ENCODE data around the gene CAPN10. TPM values are rescaled to one million over a fixed set of nuclear protein-coding genes. Genes with fewer than 3 reads are reported as not detected.

Gene CAPN10
- total RNA-seq, 1 experiment from 2014 or later, result 37.6 TPM

DNA sequence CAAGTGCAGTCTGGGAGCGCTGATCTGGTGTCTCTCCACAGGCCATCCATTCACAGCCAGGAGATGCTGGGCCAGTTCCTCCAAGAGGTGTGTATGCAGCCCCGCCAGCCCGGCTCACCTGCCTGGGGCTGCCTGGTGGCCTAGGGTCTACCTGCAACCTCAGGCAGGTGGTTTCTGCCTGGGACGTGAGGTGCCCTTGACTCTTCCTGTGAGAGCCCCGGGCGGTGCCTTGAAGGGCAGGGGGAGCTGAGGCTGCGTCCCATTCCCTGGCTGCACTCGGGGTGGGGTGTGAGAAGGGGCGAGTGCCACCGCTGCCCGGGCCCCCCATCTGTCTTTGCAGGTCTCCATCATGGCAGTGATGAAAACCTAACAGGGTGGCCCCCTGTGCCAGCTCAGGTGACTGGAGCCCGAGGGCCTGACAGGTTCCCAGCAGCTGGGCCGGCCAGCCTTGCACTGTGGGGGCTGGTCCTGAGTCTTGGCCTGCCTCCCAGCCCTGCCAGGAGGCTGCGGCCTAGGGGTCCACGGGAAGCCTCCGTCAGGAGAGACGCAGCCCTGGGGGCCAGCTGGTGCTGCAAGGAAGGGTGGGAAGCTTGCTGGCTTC, 11.9 kb downstream of the CAPN10 start:
- in situ Hi-C loops (cut with HindIII; ENCODE audit: low sequenced_read_pairs), result no loop called here
- no peak for DNase-seq (ENCODE audit: low spot score)

DNA sequence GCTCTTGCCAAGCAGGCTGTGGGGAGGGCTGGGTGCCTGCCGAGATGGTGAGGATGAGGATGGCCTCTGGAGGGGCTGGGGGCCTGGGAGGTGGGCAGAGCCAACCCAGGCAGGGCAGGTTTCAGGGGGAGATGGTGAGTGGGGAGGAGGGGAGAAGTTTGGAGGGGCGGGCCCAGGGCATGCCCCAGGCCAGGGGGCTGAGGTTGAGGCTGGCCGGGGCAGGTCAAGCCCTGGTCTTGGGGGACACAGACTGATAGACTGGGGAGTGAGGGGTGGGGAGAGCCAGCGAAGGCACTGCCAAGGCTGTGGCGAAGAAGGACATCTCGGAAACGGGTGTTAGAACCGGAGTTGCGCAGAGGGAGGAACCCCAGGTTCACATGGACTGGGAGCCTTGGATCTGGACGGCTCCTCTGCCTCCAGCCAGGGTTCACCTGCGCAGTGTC, 12.6 kb downstream of the CAPN10 start:
- in situ Hi-C loops (cut with HindIII; ENCODE audit: low sequenced_read_pairs), result no loop called here
- no peak for DNase-seq (ENCODE audit: low spot score)

DNA sequence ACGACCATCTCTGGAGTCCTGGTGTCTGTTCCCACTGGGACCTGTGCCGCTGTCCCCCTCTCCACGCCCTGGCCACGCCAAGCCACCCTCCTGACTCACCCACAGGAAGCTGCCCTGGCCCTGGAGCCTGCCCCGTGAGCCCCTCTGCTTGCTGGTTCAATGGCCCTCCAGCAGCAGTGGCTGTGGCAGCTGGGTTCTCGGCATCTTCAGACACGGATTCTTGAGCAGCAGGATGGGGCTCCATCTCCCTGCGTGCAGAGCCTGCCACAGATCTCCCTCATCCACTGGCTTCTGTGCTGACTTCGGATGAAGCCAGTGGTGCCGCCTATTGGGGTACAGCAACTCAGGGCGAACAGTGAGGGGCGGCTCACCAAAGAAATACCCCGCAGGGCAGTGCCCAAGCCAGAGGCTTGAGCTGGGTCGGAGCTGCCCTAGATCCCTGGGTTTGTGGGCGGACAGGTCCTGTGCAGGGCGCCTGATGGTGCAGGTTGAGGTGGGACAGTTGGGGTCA, 14.0 kb downstream of the CAPN10 start:
- no peak for DNase-seq (ENCODE audit: low spot score)
- in situ Hi-C loops (cut with HindIII; ENCODE audit: low sequenced_read_pairs), result no loop called here

GRCh38 chr2:240601061-240601830, 14.7 kb downstream of the CAPN10 start:
- no peak for DNase-seq (ENCODE audit: low spot score)
- in situ Hi-C loops (cut with HindIII; ENCODE audit: low sequenced_read_pairs), result no loop called here

GRCh38 chr2:240601831-240602160, 15.3 kb downstream of the CAPN10 start:
- in situ Hi-C loops (cut with HindIII; ENCODE audit: low sequenced_read_pairs), result no loop called here
- DNase-seq (ENCODE audit: low spot score), result no peak

DNA sequence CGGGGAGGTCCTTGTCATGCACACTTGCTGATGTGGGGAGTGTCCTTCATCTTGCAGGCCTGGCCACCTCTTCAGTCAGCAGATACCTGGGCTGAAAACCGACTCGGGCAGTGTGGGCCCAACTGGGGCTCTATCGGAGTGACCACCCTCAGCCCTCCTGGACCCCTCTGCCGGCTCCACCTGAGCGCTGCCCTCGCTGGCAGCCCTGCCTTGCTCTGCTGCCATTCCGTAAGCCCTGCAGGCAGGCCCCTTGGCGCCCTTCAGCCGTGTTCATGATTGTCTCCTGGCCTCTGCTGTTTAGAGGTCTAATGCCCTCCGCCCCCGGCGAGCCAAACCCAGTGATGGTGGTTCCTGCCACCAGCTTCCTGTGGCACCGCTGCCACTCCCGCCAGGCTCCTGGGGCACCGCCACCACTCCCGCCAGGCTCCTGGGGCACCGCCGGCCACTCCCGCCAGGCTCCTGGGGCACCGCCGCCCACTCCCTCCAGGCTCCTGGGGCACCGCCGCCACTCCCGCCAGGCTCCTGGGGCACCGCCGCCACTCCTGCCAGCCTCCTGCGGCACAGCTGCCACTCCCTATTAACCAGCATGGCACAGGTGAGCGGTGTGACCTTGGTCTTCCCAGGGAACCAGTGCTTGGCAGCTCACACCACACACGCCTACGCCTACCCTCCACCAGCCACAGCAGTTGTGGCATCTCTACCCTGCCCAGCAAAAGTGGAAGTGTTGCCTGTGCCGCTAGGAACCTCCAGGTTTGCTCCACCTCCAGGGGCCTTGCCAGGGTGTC, 15.9 kb downstream of the CAPN10 start:
- no peak for DNase-seq (ENCODE audit: low spot score)
- in situ Hi-C loops (cut with HindIII; ENCODE audit: low sequenced_read_pairs), result no loop called here

- no peak for DNase-seq (ENCODE audit: low spot score)
- in situ Hi-C loops (cut with HindIII; ENCODE audit: low sequenced_read_pairs), result no loop called here
These were observed 16.7 kb downstream of the CAPN10 start for GRCh38 chr2:240603081-240603835.

DNA sequence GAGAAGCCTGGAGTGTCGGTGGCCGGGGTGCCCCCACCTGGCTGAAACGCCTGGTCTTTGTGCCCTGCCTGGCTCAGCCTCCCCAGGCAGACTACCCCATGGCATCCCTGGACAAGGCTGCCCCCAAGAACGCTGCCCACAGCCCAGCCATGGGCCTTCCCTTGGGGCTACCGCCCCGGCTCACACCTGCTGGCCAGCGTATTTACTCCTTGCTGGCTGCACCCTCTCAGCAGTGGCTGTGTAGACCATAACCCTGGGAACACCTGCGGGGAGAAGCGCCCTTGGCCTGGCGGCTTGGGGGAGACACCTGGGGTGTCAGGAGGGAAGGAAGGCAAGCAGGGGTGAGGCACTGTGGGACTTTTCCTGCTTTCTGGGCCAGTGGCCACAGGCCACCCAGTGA, 17.3 kb downstream of the CAPN10 start:
- in situ Hi-C loops (cut with HindIII; ENCODE audit: low sequenced_read_pairs), result no loop called here
- DNase-seq (ENCODE audit: low spot score), result no peak

DNA sequence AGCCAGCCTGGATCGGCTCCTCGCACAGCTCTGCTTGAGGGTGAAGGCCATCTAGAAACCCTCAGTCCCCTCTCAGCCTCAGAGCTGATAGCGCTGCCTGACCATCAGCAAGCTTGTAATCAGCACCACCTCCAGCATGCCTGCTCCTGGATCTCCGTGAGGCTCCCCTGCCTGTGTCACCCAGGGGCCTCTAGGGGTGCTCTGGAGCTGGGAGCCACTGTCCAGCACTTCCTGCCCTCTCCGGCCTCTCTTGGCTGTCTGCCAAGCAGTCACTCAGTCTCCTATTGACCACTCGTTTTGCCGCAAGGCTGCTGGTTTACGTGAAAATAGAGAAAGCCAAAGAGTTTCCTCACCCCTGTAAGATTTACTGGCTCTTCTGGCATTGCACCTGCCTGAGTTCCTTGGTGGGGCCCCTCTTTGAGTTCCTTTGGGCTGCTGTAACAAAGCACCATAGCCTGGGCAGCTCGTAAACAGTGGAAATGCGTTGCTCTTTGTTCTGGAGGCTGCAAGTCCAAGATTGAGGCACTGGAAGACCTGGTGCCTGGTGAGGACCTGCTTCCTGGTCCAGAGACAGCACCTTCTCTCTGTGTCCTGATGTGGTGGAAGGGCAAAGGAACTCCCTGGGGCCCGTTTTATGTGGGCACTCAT, 17.9 kb downstream of the CAPN10 start:
- in situ Hi-C loops (cut with HindIII; ENCODE audit: low sequenced_read_pairs), result no loop called here
- DNase-seq (ENCODE audit: low spot score), result peak; percentile 65

GRCh38 chr2:240604939-240605716, 18.6 kb downstream of the CAPN10 start:
- in situ Hi-C loops (cut with HindIII; ENCODE audit: low sequenced_read_pairs), result no loop called here
- no peak for DNase-seq (ENCODE audit: low spot score)

DNA sequence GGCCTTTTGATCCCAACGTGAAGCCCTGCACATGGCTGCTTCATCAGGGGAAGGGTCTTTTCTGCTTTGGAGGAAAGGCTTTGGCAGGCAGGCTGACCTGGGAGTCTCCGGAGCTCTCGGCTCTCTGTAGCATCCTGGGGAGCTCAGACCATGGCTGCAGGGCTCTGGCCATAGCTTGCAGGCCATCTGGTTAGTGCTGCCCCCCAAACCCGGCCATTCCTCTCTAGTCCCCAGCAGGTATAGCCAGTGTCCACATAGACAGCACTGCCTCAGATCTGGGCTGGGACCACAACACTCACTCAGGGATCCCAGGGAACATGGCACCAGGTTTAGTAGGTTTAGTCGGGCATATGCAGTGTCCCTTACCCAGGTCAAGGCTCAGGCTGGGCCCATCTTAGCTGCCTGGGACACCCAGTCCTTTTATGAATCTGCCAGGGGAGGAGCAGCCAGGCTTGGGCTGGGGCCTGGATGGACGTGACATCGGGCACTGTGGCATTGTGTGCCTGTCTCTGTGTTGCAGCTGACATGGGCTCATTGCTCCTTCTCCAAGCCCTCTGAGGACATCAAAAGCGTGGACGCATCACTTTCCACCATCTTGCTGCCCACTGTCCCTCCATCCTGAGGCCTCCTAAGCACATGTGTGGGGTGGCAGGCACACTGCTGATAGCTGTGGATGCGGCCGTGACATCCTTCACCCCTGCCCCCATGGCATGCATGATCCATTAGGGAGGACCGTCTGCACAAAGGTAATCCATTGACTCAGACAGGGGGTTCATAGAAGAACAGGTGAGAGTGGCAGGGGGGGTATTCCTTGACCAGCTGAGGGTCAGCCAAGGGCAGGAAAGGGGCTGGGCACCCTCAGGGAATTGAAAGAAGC, 19.6 kb downstream of the CAPN10 start:
- in situ Hi-C loops (cut with HindIII; ENCODE audit: low sequenced_read_pairs), result no loop called here
- DNase-seq (ENCODE audit: low spot score), result no peak

- no peak for DNase-seq (ENCODE audit: low spot score)
- in situ Hi-C loops (cut with HindIII; ENCODE audit: low sequenced_read_pairs), result no loop called here
These were observed 25.2 kb downstream of the CAPN10 start for GRCh38 chr2:240611601-240612210.

GRCh38 chr2:240613781-240614180, 27.2 kb downstream of the CAPN10 start:
- no peak for DNase-seq (ENCODE audit: low spot score)
- in situ Hi-C loops (cut with HindIII; ENCODE audit: low sequenced_read_pairs), result no loop called here

GRCh38 chr2:240614391-240614790, 27.9 kb downstream of the CAPN10 start:
- in situ Hi-C loops (cut with HindIII; ENCODE audit: low sequenced_read_pairs), result no loop called here
- no peak for DNase-seq (ENCODE audit: low spot score)

- DNase-seq (ENCODE audit: low spot score), result no peak
- in situ Hi-C loops (cut with HindIII; ENCODE audit: low sequenced_read_pairs), result no loop called here
These were observed 28.9 kb downstream of the CAPN10 start for GRCh38 chr2:240615396-240615795.

DNA sequence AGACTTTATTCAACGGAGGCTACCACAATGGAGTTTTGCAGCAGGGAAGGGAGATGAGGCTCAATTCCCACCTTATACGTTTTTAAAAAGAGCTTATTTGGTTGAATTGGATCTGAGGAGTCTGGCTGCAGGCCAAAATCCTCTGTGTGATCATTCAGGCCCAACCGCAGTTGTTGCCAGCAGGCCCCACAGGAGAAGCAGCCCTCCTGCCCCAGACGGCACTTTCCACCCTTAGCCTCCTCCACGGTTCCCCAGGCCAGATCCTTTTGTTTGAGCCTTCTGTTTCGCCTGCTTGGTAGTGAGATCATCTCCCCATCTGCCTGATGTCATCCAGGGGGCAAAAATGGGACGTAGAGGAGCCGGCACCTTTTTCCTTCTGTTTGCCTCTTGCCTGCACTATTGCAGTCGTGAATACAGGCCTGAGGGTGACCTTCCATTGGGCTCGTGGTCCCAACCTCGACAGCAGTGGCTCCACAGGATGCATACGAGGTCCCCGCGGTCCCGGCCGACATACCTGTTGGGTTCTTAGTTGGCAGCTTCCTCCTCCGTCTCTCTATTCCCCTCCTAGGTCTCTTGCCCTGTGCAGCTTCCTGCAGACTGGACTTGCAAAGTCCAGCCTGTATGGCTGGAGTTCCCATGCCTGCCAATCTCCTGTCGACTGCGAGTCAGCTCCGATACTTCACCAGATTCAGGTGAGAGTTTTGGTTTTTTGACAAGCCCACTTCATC, 29.4 kb downstream of the CAPN10 start:
- no peak for DNase-seq (ENCODE audit: low spot score)
- in situ Hi-C loops (cut with HindIII; ENCODE audit: low sequenced_read_pairs), result no loop called here
